Fibroblast of skin of left quadriceps (primary cell): ENCODE data around the gene KCTD19.

Experiments
- DNase-seq, 2 experiments: peaks; one replicate each; pipeline ENCODE4 v3.0.0-alpha.2; 2013; ENCODE audit warnings: low read depth in 2 of 2

The KCTD19 gene

GRCh38 chr16:67317853-67318252 lies 8.7 kb downstream of the KCTD19 start:
- DNase-seq, result no peak

- no peak for DNase-seq
These were observed 13.8 kb downstream of the KCTD19 start for GRCh38 chr16:67312719-67313118.

DNA sequence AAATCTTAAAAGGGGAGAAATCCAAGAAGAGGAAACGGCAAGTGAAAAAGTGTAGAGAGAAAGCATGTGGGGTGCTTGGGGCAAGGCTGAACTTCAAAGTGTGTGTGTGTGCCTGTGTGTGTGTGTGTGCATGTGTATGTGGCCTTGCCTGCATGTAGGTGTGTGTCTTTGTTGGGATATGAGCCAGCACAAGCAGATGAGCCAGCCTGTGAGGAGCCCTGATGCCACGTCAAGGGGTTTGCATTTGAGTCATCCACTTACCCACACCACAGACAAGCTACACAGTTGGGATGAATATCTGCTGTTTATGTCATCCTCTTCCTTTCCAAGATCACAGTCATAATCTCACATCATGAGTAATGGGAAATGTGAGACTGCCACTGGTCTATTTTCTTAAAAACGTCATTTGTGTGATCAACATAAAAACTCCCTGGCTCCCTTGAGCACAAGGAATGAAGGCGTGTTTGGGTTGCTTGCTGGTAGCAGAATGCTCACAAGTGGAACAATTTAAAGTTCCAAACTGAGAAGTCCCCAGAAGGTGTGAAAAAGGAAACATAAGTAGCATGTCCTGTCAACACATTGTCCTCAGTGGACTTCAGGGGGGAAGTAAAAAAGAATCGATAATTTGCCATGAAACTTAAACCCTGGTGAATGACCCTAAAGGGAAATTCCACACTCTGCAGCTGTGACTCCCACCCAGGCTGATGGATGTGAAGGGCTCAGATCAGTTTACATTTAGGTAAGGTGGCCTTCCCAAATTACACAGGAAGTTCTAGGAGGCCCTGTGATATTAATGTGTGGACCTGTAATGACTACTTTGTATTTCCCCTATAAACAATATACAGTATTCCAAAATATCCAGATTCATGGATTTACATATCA lies 14.7 kb downstream of the KCTD19 start:
- peak; percentile 96 to 97 for DNase-seq

DNA sequence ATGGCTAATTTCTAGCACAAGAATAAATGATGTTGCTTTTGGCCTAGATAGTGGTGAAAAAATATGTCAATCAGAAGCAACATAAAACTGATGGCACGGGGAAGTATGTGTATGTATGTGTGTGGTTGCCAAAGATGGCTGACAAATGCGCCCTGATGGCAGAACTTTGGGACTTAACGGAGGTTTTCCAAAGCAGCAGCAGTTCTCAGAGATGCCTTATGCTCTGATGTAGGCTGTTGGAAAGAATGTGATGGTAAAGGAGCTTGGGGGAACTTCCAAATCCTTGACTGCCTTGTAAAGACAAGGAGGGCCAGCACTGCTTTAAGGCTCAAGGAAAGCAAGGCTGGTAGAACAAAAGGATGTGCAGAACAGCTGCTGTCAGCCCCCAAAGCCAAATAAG lies 16.0 kb downstream of the KCTD19 start:
- DNase-seq, result no peak

GRCh38 chr16:67305216-67306071 lies 21.1 kb downstream of the KCTD19 start:
- DNase-seq, result no peak

DNA sequence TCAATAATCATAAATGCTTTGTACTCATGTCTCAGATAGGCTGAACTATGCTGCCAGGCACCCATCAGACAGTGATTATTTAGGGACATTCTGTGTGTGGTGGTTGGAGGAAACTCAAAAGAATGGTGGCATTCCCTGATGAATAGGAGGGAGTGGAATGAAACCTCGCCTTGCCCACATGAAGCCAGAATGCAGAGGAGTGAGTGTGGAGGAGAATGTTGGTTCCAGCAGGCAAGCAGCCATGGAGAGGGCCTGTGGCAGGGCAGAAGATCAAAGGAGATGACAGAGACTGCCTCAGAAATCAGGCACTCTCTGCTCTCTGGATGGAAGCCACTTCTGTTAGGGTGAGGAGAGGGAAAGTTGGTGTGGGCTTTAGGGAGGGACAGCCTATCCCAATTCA lies 22.5 kb downstream of the KCTD19 start:
- DNase-seq, result no peak

DNA sequence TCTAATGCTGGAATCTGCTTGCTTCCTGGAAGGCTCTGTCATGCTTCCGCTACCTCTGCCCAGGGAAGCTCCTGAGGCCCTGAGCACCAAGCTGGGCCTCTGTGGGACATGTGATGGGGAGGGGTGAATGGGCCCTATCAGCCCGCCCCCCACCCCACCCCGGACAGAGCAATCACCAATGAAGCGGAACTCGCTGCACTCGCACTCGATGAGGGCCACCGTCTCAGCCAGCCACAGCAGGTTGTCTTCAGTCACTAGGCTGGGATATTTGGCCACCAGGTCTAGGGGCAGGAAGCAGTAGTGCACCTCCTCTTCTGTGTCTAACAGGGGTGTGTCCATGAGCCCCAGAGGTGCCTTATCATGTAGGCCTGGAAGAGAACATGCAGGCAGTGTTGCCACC lies 23.6 kb downstream of the KCTD19 start:
- DNase-seq, result no peak

GRCh38 chr16:67302076-67302475 lies 24.5 kb downstream of the KCTD19 start:
- no peak for DNase-seq

DNA sequence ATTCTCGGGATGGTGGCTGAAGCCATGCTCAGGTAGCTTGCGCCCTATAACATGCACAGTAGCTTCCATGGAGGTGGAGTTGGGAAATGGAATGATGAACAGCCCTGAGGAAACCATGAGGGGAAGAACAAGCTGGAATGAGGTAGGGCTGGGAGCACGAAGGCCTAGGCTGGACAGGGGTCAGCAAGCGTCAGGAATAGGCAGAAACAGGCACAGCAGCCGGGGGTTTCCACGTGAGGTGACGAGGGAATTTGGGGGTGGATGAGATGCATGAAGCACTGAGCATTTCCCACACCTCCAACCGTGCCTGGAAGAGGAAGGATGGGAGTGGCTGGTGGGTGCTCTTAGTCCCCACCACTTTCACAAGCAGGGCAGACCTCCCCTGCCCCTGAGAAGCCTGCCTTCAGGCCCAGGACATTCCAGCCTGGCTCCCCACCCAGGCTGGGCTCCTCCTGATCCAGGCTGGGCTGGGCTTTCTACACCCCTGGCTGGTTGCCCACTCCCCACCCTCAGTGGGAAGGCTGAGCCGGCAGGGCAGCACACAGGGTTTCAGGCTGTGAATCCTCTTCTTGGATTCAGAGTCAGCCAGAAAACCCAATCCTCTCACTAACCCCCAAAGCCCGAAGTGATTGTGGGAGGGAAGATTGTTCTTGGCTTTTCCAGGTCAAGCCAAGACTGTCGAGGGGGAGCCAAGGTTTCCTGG lies 25.3 kb downstream of the KCTD19 start:
- DNase-seq, result no peak

- DNase-seq, result no peak
These were observed 27.3 kb downstream of the KCTD19 start for GRCh38 chr16:67299269-67299668.

- DNase-seq, result no peak
These were observed 28.3 kb downstream of the KCTD19 start for GRCh38 chr16:67298277-67298676.

DNA sequence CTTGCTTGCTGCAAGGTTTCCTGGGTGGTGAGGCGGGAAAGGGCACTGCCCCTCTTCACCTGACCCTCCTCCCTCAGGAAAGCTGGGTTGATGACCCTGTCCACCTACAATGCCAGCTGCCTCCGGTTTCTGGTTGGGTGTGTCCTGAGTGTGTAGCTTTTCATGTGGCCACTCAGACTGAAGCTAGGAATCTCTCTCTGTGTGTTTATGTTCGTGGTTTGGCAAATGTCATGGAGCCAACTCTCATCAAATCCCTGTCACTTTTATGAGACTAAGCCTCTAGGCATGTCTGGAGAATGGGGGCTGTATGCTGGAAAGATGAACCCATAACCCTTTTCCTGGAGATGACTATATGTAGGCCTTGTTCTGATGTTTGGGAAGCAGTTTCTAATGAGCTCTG lies 30.1 kb downstream of the KCTD19 start:
- peak; percentile 27 to 42 for DNase-seq

DNA sequence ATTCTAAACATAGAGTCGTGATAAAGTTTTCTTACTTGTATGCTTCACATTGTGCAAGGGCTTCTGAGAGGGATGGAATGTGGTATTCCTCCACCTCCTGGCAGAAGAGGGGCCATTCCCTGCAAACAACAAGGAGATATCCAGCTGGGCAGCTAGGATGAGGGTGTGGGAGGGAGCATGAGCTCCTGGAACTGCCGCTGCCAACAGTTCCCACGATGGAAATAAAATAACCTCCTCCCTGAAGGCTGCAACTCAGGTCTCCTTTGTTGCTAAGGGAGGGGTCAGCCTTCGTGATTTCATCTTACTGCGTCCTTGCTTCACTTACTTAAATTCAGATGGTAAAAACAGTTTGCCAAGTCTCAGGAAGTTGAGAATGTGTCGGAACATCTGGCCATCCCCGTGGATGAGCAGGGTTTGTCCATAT lies 31.6 kb downstream of the KCTD19 start:
- DNase-seq, result peak in 1 of 2 experiments; percentile 22

DNA sequence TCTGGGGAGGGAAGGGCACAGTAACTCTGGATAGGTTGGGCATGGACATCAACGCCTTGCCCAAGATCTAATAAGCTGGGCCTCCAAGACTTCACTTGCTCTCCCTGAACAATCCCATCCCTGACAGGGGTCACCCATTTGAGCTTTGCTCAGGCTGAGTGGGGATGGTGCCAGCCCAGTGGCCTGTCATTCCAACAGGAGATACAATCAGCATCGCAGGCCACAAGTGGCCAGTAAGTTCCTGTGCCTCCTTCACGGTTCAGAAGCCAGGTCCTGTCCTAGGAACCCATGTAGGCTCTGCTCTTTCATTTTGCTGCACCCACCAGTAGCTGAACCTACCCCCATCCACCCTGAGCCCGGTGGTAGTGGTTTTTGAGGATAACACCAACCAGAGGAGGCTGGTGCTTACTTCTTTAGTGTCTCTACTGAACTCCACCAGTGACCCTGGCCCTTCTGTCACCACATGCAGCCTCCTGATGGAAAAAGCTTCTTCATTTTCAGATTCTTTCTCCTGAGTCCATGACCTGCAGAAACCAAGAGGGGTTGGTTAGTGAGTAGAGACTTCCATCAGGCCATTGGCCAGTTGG lies 32.3 kb downstream of the KCTD19 start:
- DNase-seq, result no peak

DNA sequence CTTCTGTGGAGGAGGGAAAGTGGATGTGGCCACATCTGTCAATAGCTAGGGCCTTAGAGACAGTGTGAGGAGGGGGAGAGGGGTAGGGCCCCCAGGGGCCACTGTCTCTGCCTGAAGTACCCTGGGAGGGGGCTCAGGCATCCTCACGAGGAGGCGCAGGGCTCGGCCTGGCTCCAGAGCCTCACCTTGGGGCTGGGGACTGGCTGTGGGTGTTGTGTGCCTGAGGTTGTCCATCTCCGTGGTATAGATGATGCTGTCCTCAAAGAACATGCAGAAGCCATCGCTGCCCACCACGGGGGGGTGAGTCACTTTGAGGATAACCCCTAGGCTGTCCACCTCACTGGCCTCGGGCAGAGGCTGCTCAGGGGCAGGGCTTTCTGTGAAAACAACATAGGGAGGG lies 35.1 kb downstream of the KCTD19 start:
- DNase-seq, result no peak

GRCh38 chr16:67287960-67288359 lies 38.6 kb downstream of the KCTD19 start:
- no peak for DNase-seq

GRCh38 chr16:67286441-67287235 lies 39.9 kb downstream of the KCTD19 start:
- no peak for DNase-seq

- no peak for DNase-seq
These were observed 41.6 kb downstream of the KCTD19 start for GRCh38 chr16:67284699-67285646.

- DNase-seq, result no peak
These were observed 42.5 kb downstream of the KCTD19 start for GRCh38 chr16:67283826-67284555.
